Aorta (tissue), 5 donors: ENCODE measurements around the gene CTCF. TPM values are rescaled to one million over a fixed set of nuclear protein-coding genes. Genes with fewer than 3 reads are reported as not detected.

Experiments
- ATAC-seq: fragments of 200-7000 bp; cut with Tn5 transposase; one replicate; pipeline ENCODE4 v1.9.1; 2022; ENCODE audit warnings: moderate library complexity; ENCODE audit not compliant: low FRiP score
- DNase-seq, 2 donors: peaks; one replicate each; pipeline ENCODE4 v3.0.0-alpha.2; 2020
- H3K27ac ChIP-seq, 2 donors: one replicate each; pipeline ENCODE4 v1.5.1; 2013; ENCODE audit warnings: low read length in 2 of 2, mild to moderate bottlenecking in 2 of 2, moderate library complexity in 2 of 2, control low read depth in 1 of 2, inconsistent platforms in 1 of 2, low read depth in 1 of 2
- H3K27me3 ChIP-seq, 2 donors: one replicate each; pipeline ENCODE4 v1.6.1; 2013; ENCODE audit warnings: control low read depth in 1 of 2, low read length in 1 of 2, mild to moderate bottlenecking in 1 of 2, moderate library complexity in 1 of 2; ENCODE audit not compliant: insufficient read depth in 2 of 2, control insufficient read depth in 1 of 2
- H3K36me3 ChIP-seq, 2 donors: one replicate each; pipeline ENCODE4 v1.6.1; 2013; ENCODE audit warnings: control low read depth in 1 of 2, low read length in 1 of 2, mild to moderate bottlenecking in 1 of 2; ENCODE audit not compliant: insufficient read depth in 2 of 2, control insufficient read depth in 1 of 2
- H3K4me1 ChIP-seq, 2 donors: one replicate each; pipeline ENCODE4 v1.6.1; 2013; ENCODE audit warnings: low read length in 2 of 2, control low read depth in 1 of 2, mild to moderate bottlenecking in 1 of 2, moderate library complexity in 1 of 2; ENCODE audit not compliant: insufficient read depth in 2 of 2, control insufficient read depth in 1 of 2
- H3K4me3 ChIP-seq, 2 donors: one replicate each; pipeline ENCODE4 v1.5.1; 2013; ENCODE audit warnings: low read length in 2 of 2, control low read depth in 1 of 2, mild to moderate bottlenecking in 1 of 2
- H3K9me3 ChIP-seq: one replicate; pipeline ENCODE4 v1.6.1; 2013; ENCODE audit warnings: mild to moderate bottlenecking, low read length; ENCODE audit not compliant: control insufficient read depth
- WGBS, 2 donors: extraction: QIAGEN DNeasy Blood & Tissue Kit; methylation state at CpG; one replicate each; pipeline ENCODE4 v1.1.7; 2013; 5-methylcytosine and 5-hydroxymethylcytosine counted together
- intact Hi-C, 2 donors: fragments of 100-400 bp; cut with DNase I; formaldehyde crosslinking; loops; one replicate each; pipeline versions ENCODE4 v1.14.2 to v1.15.0; 2022
- polyA plus RNA-seq, 2 donors: library from polyadenylated mRNA; stranded (reverse); fragments of 200-250 nt; gene quantifications; one replicate each; pipeline ENCODE4 v1.2.3, GENCODE V29; 2013
- total RNA-seq, 2 donors: library from RNA; stranded (reverse); fragmentation: NEBNext Ultra II Directional; extraction: Animal tissue kit (Norgen Biotek cat#: 25700); gene quantifications; one replicate each; pipeline ENCODE4 v1.2.1, GENCODE V29; 2021
- donor health status: healthy with polysubstance abuse.
- donor health status: Bipolar disorder and iron deficiency.
- donor health status: DM: no; HTN: no; CAD: no.
- donor health status: DM: no; HTN: no; CAD: no.
- donor health status: DM: yes; HTN: yes; CAD: no.

CTCF gene
- total and polyA plus RNA-seq, 4 donors, result 16.5 to 35.8 (median 27.1) TPM

GRCh38 chr16:67677712-67678111 lies 115.4 kb downstream of the CTCF start:
- Histone ChIP-seq H3K36me3 (peaks cover 0 to under 1% of the 10 kb centered on the region in 2 donors), H3K27ac (no peak overlapping the region), H3K27me3 (no peaks in the 10 kb centered on the region), H3K4me1 (no peaks in the 10 kb centered on the region), H3K4me3 (no peak overlapping the region), H3K9me3 (no peaks in the 10 kb centered on the region)
- ATAC-seq (no peak), DNase-seq (no peak)
- intact Hi-C loops, result no loop called here
- 97 to 100% methylated on average over 1 of the region's 1 CpG for WGBS, 2 donors

GRCh38 chr16:67678354-67679023 lies 116.2 kb downstream of the CTCF start:
- Histone ChIP-seq H3K9me3 (no peaks in the 10 kb centered on the region), H3K4me1 (no peaks in the 10 kb centered on the region), H3K27ac (no peak overlapping the region), H3K27me3 (no peaks in the 10 kb centered on the region), H3K36me3 (peaks cover under 1 to 1% of the 10 kb centered on the region in 2 donors), H3K4me3 (no peak overlapping the region)
- no peak for ATAC-seq
- intact Hi-C loops, result no loop called here
- no peak for DNase-seq
- WGBS, 2 donors, result 89 to 90% methylated on average over 12 of the region's 12 CpGs

GRCh38 chr16:67679935-67680897 lies 117.9 kb downstream of the CTCF start:
- ATAC-seq, result no peak
- intact Hi-C loops, result no loop called here
- peaks cover 2 to 6% of the 10 kb centered on the region in 2 donors for H3K36me3 ChIP-seq

GRCh38 chr16:67683767-67684166 lies 121.4 kb downstream of the CTCF start:
- ATAC-seq, result no peak
- H3K9me3 ChIP-seq, result no peaks in the 10 kb centered on the region
- peaks cover 2 to 6% of the 10 kb centered on the region in 2 donors for H3K36me3 ChIP-seq
- H3K4me3 ChIP-seq, result no peak overlapping the region
- intact Hi-C loops, result no loop called here
- WGBS, 2 donors, result 93 to 96% methylated on average over 4 of the region's 4 CpGs
- H3K27me3 ChIP-seq, result no peaks in the 10 kb centered on the region
- H3K4me1 ChIP-seq, result no peaks in the 10 kb centered on the region
- no peak for DNase-seq
- no peak overlapping the region for H3K27ac ChIP-seq

More at GRCh38 chr16:67679935-67680897, 117.9 kb downstream of the CTCF start:
- no peak overlapping the region for H3K27ac ChIP-seq
- no peaks in the 10 kb centered on the region for H3K4me1 ChIP-seq
- no peak for DNase-seq
- H3K9me3 ChIP-seq, result no peaks in the 10 kb centered on the region
- no peak overlapping the region for H3K4me3 ChIP-seq
- 92% methylated on average over 10 of the region's 10 CpGs for WGBS, 2 donors
- no peaks in the 10 kb centered on the region for H3K27me3 ChIP-seq

- H3K27ac ChIP-seq, result no peak overlapping the region
- peak; percentile 15 for ATAC-seq
Measured at GRCh38 chr16:67685388-67686112, 123.2 kb downstream of the CTCF start.

More at GRCh38 chr16:67685388-67686112, 123.2 kb downstream of the CTCF start:
- Histone ChIP-seq H3K9me3 (no peaks in the 10 kb centered on the region), H3K4me1 (no peaks in the 10 kb centered on the region), H3K36me3 (peaks cover 2 to 6% of the 10 kb centered on the region in 2 donors), H3K27me3 (no peaks in the 10 kb centered on the region), H3K4me3 (no peak overlapping the region)
- intact Hi-C loops, result no loop called here
- WGBS, 2 donors, result 87% methylated on average over 17 of the region's 17 CpGs
- DNase-seq, result no peak

Other genes starting within 250 kb of the CTCF start
- gene KCTD19, start 235.8 kb upstream of the CTCF start, total RNA-seq, result under 1 TPM in 1 of 2 donors, not detected in 1; 0.12 TPM
- not detected for gene KCTD19, start 235.8 kb upstream of the CTCF start, polyA plus RNA-seq
- under 1 TPM in 1 of 2 donors, not detected in 1; 0.51 TPM for gene LRRC36, start 235.7 kb upstream of the CTCF start, total RNA-seq
- gene LRRC36, start 235.7 kb upstream of the CTCF start, polyA plus RNA-seq, result not detected
- 10 to 100 TPM in 1 of 2 donors, 1 to 10 TPM in 1; 7.2 to 13.5 TPM for gene TPPP3, start 169.0 kb upstream of the CTCF start, total RNA-seq
- 10 to 100 TPM; 34.3 to 51.9 TPM for gene TPPP3, start 169.0 kb upstream of the CTCF start, polyA plus RNA-seq
- 10 to 100 TPM in 1 of 2 donors, 1 to 10 TPM in 1; 8.4 to 14.8 TPM for gene ZDHHC1, start 146.0 kb upstream of the CTCF start, total RNA-seq
- gene ZDHHC1, start 146.0 kb upstream of the CTCF start, polyA plus RNA-seq, result 10 to 100 TPM in 1 of 2 donors, 1 to 10 TPM in 1; 5.3 to 11.3 TPM
- gene HSD11B2, start 131.4 kb upstream of the CTCF start, total RNA-seq, result 1 to 10 TPM in 1 of 2 donors, not detected in 1; 1.1 TPM
- gene HSD11B2, start 131.4 kb upstream of the CTCF start, polyA plus RNA-seq, result 10 to 100 TPM in 1 of 2 donors, not detected in 1; 13.3 TPM
- gene ATP6V0D1, start 81.4 kb upstream of the CTCF start, total RNA-seq, result 10 to 100 TPM; 58.7 to 62.0 TPM
- gene ATP6V0D1, start 81.4 kb upstream of the CTCF start, polyA plus RNA-seq, result 10 to 100 TPM; 52.0 to 88.0 TPM
- not detected for gene AGRP, start 79.0 kb upstream of the CTCF start, total RNA-seq
- 1 to 10 TPM in 1 of 2 donors, not detected in 1; 1.5 TPM for gene AGRP, start 79.0 kb upstream of the CTCF start, polyA plus RNA-seq
- gene RIPOR1, start 33.7 kb upstream of the CTCF start, total RNA-seq, result 100 to 1,000 TPM; 105 to 120 TPM
- gene RIPOR1, start 33.7 kb upstream of the CTCF start, polyA plus RNA-seq, result 10 to 100 TPM; 22.7 to 65.5 TPM
- 1 to 10 TPM; 3.0 to 4.0 TPM for gene CARMIL2, start 82.6 kb downstream of the CTCF start, total RNA-seq
- 1 to 10 TPM in 1 of 2 donors, under 1 TPM in 1; 0.13 to 3.7 TPM for gene CARMIL2, start 82.6 kb downstream of the CTCF start, polyA plus RNA-seq
- 10 to 100 TPM; 15.7 to 21.9 TPM for gene ACD, start 97.7 kb downstream of the CTCF start, total RNA-seq
- gene ACD, start 97.7 kb downstream of the CTCF start, polyA plus RNA-seq, result 10 to 100 TPM in 1 of 2 donors, 1 to 10 TPM in 1; 7.0 to 34.6 TPM
- gene PARD6A, start 98.4 kb downstream of the CTCF start, total RNA-seq, result 1 to 10 TPM; 3.9 to 5.3 TPM
- 1 to 10 TPM; 5.9 to 7.8 TPM for gene PARD6A, start 98.4 kb downstream of the CTCF start, polyA plus RNA-seq
- gene ENKD1, start 104.2 kb downstream of the CTCF start, total RNA-seq, result 10 to 100 TPM in 1 of 2 donors, 1 to 10 TPM in 1; 9.7 to 15.2 TPM
- gene ENKD1, start 104.2 kb downstream of the CTCF start, polyA plus RNA-seq, result 10 to 100 TPM; 13.3 to 73.8 TPM
- gene C16orf86, start 104.3 kb downstream of the CTCF start, total RNA-seq, result 1 to 10 TPM; 2.6 to 7.9 TPM
- 10 to 100 TPM in 1 of 2 donors, 1 to 10 TPM in 1; 3.1 to 14.4 TPM for gene C16orf86, start 104.3 kb downstream of the CTCF start, polyA plus RNA-seq
- gene GFOD2, start 156.8 kb downstream of the CTCF start, total RNA-seq, result 10 to 100 TPM; 18.7 to 27.3 TPM
- 1 to 10 TPM; 7.4 to 8.5 TPM for gene GFOD2, start 156.8 kb downstream of the CTCF start, polyA plus RNA-seq
- gene RANBP10, start 244.0 kb downstream of the CTCF start, total RNA-seq, result 10 to 100 TPM; 17.7 to 21.6 TPM
- 10 to 100 TPM in 1 of 2 donors, 1 to 10 TPM in 1; 5.5 to 11.9 TPM for gene RANBP10, start 244.0 kb downstream of the CTCF start, polyA plus RNA-seq
- gene TSNAXIP1, start 244.4 kb downstream of the CTCF start, total RNA-seq, result 1 to 10 TPM in 1 of 2 donors, under 1 TPM in 1; 0.84 to 1.1 TPM
- gene TSNAXIP1, start 244.4 kb downstream of the CTCF start, polyA plus RNA-seq, result 1 to 10 TPM in 1 of 2 donors, not detected in 1; 7.3 TPM